ENCODE measurements around the gene SIGLEC9.
A peak's percentile ranks its signal among the peaks of the same experiment; 100 is the strongest.

SIGLEC9 gene

DNA sequence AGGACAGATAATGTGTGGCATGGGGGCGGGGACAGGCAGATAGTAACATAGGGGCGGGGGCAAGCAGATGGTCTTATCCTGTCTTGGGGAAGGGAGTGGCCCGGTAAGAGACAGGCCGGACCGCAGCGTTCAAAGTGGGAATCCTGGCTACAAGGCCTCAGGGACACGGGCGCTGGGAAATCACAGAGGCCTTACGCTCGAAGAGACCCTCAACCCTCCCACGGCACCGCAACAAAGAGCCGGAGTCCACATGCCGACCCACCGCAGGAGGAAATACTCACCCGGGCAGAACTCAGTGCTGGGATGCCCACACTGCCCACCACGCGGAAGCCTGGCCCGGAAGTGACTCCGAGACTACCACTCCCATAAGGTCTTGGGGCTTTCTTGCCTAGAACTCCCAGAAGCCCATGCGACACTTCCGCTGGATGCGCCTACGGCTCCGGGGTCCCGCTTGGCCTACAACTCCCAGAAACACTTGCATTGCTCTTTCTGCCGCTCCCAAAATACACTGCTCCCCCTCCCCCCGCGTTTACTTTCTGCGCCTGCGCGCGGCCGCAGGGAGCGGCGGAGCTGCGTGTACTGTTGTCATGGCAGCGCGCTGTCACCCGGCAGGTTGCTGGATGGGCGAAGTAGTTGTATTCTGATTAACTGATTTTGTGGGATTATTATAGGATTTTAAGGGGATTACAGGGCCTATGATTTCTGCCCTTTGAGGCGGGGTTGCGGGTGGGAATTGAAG is 16.5 kb upstream of the SIGLEC9 start, which contains the start of gene CTU1:
Gene CTU1, minus strand, starts transcription at position 344 of the 739 bp plus-strand sequence. CDS start 3,840 bp downstream, outside the sequence.
- H3K36me3 Mint-ChIP-seq: peaks cover 9% of the 10 kb centered on the region

DNA sequence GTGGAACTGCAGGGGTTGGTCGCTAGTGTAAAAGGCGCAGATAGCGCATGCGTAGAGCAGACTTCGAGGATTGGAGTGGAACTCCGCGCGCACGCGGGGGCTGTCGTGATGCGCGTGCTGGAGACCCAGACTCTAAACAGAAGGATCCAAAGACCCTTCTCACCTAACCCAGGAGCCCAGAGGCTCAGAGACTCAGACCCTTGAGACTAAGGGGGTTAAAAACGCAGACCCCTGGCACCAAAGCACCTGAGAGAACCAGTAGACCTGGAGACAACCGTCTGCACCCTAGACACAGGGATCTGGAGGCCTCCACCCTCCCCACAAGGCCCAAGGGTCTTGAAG is 15.9 kb upstream of the SIGLEC9 start:
- Mint-ChIP-seq H3K4me3 (peak overlapping the region; percentile 92), H3K27me3 (no peaks in the 10 kb centered on the region), H3K9me3 (no peaks in the 10 kb centered on the region), H3K4me1 (peaks cover 43% of the 10 kb centered on the region), H3K27ac (peak overlapping the region; percentile 97), H3K36me3 (peaks cover 9% of the 10 kb centered on the region)

More for the DNA sequence above, 16.5 kb upstream of the SIGLEC9 start, which contains the start of gene CTU1:
- peak within 1 kb of the TSS; percentile 92 for H3K4me3 Mint-ChIP-seq
- H3K27me3 Mint-ChIP-seq: no peaks in the 10 kb centered on the region
- H3K9me3 Mint-ChIP-seq: no peaks in the 10 kb centered on the region
- H3K4me1 Mint-ChIP-seq: peaks cover 49% of the 10 kb centered on the region
- peak within 1 kb of the TSS; percentile 97 for H3K27ac Mint-ChIP-seq

DNA sequence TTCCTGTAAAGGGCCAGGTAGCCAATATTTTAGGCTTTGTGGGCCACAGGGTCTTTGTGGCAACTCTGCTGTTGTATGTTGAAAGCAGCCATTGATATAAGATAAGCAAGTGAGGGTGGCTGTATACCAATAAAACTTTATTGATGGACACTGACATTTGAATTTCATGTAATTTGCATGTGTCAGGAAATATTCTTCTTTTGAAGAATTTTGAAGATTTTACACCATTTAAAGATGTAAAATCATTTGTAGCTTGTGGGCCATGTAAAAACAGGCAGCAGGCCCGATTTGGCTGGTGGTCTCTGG is 14.1 kb upstream of the SIGLEC9 start:
- Mint-ChIP-seq H3K36me3 (peaks cover 5% of the 10 kb centered on the region), H3K4me1 (peaks cover 31% of the 10 kb centered on the region), H3K9me3 (no peaks in the 10 kb centered on the region), H3K27me3 (no peaks in the 10 kb centered on the region), H3K27ac (no peak overlapping the region), H3K4me3 (no peak overlapping the region)

DNA sequence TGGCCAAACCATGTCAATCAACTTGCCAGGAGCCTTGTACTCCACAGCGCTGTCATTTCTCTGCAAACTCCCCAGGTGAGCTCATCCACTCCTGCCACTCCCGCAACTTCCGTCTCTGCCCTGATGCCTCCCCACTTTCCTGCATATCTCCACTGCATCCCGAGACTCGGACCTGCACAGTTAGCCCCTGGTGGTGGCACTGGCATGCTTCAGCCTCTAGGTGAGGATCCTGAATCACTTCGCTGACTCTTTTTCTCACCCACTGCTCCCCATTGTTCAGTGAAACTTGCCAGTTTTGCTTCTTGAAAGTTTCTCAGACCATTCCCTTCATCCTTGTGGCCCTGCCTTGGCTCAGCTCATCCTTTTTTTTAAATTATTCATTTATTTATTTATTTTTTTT is 13.1 kb upstream of the SIGLEC9 start:
- Mint-ChIP-seq H3K4me1 (peaks cover 31% of the 10 kb centered on the region), H3K9me3 (no peaks in the 10 kb centered on the region), H3K27me3 (no peaks in the 10 kb centered on the region), H3K27ac (no peak overlapping the region), H3K36me3 (peaks cover 5% of the 10 kb centered on the region), H3K4me3 (no peak overlapping the region)

DNA sequence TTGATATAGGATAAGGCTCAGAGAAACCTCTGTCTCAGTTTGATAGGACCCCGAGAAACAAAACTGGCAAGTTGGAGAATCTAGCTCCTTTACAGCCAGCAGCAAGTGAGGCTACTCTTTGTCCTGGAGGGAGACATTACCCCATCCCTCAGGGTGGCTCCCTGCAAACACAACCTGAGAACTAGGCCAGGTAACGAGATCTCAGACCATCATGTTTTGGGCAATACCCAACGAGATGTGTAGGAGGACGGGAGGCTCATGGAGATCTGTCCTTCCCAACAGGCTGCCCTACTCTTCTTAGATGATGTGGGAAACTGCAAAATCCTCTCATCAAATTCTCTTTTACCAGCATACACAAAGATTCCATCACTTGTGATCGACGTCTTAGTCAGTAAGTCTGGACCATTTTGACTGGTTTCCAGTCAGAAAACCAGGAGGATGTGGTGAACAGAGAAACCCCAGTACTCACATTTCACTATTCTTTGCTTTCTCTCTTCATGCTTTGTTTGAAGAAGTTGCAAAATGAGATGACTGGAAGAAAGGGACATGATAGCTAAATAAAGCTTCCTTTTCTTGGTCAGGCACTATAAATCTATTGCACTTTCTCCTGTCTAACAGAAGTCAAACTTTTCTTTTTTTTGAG is 10.5 kb upstream of the SIGLEC9 start:
- Mint-ChIP-seq H3K36me3 (no peaks in the 10 kb centered on the region), H3K27ac (peak overlapping the region; percentile 59), H3K4me1 (peaks cover 28% of the 10 kb centered on the region), H3K27me3 (no peaks in the 10 kb centered on the region), H3K9me3 (no peaks in the 10 kb centered on the region), H3K4me3 (peak overlapping the region; percentile 15)

DNA sequence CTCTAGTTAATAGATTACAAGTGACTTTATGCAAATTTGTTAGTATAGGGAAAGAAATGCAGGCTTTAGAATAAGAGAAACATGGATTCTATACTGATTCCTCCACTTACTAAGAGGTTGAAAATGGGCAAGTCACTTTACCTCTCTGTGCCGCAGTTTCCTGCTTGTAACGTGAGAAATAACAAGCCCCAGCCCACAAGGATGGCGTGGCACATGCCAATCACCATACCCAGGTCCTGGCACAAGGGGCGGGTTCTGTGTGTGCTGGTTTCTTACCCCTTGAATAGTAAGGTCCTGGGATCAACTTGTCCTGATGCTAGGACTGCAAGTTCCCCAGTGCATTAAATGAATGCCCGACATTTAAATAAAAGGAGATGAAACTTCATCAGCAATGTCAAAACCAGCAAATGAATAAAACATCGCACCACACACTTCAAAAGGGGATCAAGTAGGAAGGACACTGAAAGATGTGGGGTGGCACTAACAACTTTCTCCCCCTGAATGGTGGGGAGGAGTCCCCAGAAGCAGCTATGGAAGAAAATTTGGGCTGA is 7.9 kb upstream of the SIGLEC9 start:
- H3K4me1 Mint-ChIP-seq: peaks cover 40% of the 10 kb centered on the region

DNA sequence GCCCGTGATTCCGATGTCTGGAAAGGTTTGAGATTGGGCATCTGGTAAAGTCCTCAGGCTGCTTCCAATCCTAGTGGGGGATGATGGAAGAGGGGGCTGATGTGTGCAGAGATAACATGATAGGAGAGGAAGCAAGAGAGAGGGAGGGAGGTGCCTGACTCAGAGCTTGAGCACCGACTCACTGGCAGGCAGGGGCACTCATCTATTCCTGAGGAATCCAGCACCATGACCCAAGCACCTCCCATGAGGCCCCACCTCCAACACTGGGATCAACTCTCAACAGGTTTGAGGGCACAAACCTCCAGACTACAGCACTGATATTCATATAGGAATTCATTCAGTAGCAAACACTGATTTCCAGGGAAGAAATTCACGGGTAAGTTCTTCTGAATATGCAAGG is 5.6 kb upstream of the SIGLEC9 start:
- Mint-ChIP-seq H3K36me3 (no peaks in the 10 kb centered on the region), H3K27me3 (no peaks in the 10 kb centered on the region), H3K27ac (peak overlapping the region; percentile 26), H3K4me1 (peaks cover 63% of the 10 kb centered on the region), H3K4me3 (no peak overlapping the region), H3K9me3 (no peaks in the 10 kb centered on the region)

More for the DNA sequence above, 7.9 kb upstream of the SIGLEC9 start:
- Mint-ChIP-seq H3K36me3 (no peaks in the 10 kb centered on the region), H3K27me3 (no peaks in the 10 kb centered on the region), H3K27ac (peak overlapping the region; percentile 52), H3K4me3 (no peak overlapping the region), H3K9me3 (no peaks in the 10 kb centered on the region)

DNA sequence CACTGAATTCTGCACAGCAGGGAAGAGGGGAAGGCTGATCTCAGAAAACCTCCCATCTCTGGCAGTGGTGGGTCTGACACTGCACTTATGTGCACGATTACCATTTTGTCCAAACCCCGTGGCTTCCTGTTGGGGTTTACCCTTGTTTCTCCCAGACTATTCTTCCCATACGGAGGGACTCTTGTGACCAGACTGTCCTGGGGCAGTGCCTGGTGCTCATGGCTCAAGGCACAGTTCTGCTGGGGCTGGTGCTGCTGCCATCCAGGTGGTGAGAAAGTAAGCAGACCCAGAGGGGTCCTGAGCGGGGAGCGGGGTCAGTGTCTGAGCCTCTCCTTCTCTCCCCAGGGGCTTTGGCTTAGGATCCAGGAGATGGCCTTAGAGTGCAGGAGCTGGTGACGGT is 5.1 kb upstream of the SIGLEC9 start:
- H3K4me3 Mint-ChIP-seq: no peak overlapping the region
- no peaks in the 10 kb centered on the region for H3K9me3 Mint-ChIP-seq
- no peaks in the 10 kb centered on the region for H3K36me3 Mint-ChIP-seq
- peaks cover 68% of the 10 kb centered on the region for H3K4me1 Mint-ChIP-seq
- H3K27me3 Mint-ChIP-seq: no peaks in the 10 kb centered on the region
- no peak overlapping the region for H3K27ac Mint-ChIP-seq

DNA sequence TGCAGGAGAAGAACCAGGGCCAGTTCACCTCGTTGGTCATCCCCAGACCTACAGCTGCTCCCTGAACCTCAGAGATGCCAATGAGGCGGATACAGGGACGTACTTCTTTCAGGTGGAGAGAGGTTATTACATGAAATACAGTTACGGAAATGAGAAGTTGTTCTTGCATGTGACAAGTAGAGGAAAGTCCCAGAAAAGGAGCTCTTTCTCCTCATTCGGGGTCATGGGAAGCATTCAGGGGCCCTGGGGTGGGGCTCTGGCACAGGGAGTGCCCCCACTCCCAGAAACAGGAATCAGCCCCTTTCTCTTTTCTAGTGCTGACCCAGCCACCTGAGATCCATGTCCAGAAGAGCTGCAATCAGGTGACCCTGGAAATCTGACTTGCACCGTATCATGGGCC is 4.5 kb upstream of the SIGLEC9 start:
- H3K27me3 Mint-ChIP-seq: no peaks in the 10 kb centered on the region
- H3K4me1 Mint-ChIP-seq: peaks cover 73% of the 10 kb centered on the region
- no peaks in the 10 kb centered on the region for H3K36me3 Mint-ChIP-seq
- H3K4me3 Mint-ChIP-seq: no peak overlapping the region
- no peak overlapping the region for H3K27ac Mint-ChIP-seq
- no peaks in the 10 kb centered on the region for H3K9me3 Mint-ChIP-seq

DNA sequence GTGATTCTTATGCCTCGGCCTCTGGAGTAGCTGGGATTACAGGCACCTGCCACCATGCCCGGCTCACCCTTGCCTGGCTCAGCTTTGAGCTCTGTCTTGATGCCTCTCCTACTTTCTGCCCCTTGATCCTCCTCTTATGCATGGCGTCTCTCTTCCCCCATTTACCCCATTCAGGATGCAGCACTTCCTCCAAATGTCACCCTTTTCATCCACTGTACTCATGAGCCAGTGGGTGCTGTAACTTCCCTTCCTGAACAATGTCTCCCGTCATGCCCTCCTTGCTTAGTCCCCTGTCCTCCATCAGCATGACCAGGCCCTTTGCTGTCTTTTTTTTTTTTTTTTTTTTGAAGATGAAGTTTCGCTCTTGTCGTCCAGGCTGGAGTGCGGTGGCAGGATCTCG is 3.4 kb upstream of the SIGLEC9 start:
- no peaks in the 10 kb centered on the region for H3K9me3 Mint-ChIP-seq
- no peak overlapping the region for H3K4me3 Mint-ChIP-seq
- no peaks in the 10 kb centered on the region for H3K36me3 Mint-ChIP-seq
- H3K27me3 Mint-ChIP-seq: no peaks in the 10 kb centered on the region
- H3K27ac Mint-ChIP-seq: no peak overlapping the region
- peaks cover 79% of the 10 kb centered on the region for H3K4me1 Mint-ChIP-seq

DNA sequence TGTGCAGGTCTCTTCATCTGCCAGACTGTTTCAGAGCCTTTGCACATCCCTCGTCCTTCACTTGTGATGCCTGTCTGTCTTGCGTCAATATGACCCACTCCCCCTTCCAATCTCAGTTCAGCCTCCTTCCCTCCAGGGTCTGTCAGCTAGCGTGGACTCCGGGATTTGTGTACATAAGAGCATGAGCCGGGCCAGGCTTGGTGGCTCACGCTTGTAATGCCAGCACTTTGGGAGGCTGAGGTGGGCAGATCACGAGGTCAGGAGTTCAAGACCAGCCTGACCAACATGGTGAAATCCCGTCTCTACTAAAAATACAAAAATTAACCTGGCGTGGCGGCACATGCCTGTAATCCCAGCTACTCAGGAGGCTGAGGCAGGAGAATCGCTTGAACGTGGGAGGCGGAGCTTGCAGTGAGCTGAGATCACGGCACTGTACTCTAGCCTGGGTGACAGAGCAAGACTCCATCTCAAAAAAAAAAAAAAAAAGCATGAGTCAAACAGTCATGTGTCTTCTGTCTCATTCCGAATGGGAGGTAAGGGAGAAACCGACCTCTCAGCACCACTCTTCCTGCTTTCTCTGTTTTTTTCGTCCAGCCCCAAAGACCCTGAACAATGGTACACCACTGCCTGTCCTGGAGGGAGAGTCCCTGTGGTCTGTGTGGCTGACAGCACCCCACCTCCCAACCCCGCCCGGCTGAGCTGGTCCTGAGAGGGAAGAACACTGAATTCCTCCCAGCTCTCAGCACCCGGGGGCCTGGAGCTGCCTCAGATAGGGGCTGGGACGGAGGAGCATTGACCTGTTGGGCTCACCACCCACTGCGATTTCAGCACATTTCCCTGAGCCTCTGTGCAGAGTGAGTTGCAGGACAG is 2.4 kb upstream of the SIGLEC9 start:
- no peaks in the 10 kb centered on the region for H3K36me3 Mint-ChIP-seq
- H3K9me3 Mint-ChIP-seq: no peaks in the 10 kb centered on the region
- peak overlapping the region; percentile 34 for H3K4me3 Mint-ChIP-seq
- peaks cover 80% of the 10 kb centered on the region for H3K4me1 Mint-ChIP-seq
- peak overlapping the region; percentile 65 for H3K27ac Mint-ChIP-seq
- H3K27me3 Mint-ChIP-seq: no peaks in the 10 kb centered on the region

DNA sequence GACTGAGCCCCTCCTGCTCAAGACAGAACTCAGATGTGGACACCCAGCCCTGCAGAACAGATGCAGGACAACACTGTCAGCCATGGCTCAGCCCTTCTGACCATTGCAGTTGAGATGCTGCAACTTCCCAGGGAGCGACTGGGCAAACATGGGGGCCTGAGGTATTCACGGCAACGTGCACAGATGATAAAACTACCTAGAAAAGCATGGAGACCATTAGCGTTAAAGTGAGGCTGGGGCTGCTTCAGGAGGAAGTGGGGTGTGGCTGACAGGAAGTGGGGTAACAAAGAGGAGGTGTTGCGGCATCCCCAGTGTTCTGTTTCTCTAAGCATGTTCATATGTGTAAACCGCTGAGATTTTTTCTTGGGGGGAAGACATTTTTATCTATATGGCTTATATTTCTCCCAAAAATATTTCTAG is 1.3 kb upstream of the SIGLEC9 start:
- H3K27ac Mint-ChIP-seq: peak overlapping the region; percentile 94
- H3K36me3 Mint-ChIP-seq: no peaks in the 10 kb centered on the region
- peaks cover 87% of the 10 kb centered on the region for H3K4me1 Mint-ChIP-seq
- peak overlapping the region; percentile 81 for H3K4me3 Mint-ChIP-seq
- H3K9me3 Mint-ChIP-seq: no peaks in the 10 kb centered on the region
- H3K27me3 Mint-ChIP-seq: no peaks in the 10 kb centered on the region

DNA sequence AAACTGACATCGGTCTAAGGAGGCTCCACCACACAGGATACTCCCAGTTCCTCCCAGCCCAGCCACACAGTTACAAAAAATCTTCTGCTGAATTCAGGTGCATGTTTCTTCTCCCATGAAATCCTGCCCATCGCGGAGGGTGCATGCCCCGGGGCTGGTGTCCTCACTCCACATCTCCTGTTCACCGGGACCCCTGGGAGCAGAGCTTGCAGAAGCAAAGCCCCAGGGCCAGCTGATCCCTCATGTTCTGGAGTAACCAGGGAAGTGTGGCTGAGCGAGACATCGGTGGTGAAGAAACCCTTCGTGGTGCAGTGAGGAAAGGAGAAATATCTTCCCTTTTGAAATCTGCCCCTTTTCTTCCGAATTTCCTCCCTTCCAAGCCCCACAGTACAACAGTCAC is 904 bp upstream of the SIGLEC9 start:
- Mint-ChIP-seq H3K4me3 (peak overlapping the region; percentile 81), H3K4me1 (peaks cover 90% of the 10 kb centered on the region), H3K27ac (peak overlapping the region; percentile 94), H3K36me3 (no peaks in the 10 kb centered on the region), H3K27me3 (no peaks in the 10 kb centered on the region), H3K9me3 (no peaks in the 10 kb centered on the region)

DNA sequence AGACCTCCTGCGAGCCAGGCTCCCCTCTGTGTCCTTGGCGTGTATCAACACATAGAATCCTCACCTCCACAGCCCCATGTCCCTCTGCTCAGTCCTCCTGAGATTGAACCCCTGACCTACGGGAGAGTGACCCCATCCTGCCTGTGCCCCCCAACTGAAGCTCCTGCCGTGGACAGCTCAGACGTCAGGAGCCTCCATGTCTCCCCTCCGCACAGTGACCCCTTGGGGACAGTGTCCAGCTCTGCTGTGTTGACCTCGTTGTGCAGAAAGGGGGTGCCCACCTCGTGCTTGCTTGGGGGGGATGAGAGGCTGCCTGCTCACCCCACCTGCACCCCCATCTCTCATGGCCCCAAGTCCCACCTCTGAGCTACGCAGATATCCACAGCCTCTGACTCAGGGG is 490 bp upstream of the SIGLEC9 start:
- peaks cover 90% of the 10 kb centered on the region for H3K4me1 Mint-ChIP-seq
- H3K27ac Mint-ChIP-seq: peak overlapping the region; percentile 94
- H3K4me3 Mint-ChIP-seq: peak overlapping the region; percentile 81

DNA sequence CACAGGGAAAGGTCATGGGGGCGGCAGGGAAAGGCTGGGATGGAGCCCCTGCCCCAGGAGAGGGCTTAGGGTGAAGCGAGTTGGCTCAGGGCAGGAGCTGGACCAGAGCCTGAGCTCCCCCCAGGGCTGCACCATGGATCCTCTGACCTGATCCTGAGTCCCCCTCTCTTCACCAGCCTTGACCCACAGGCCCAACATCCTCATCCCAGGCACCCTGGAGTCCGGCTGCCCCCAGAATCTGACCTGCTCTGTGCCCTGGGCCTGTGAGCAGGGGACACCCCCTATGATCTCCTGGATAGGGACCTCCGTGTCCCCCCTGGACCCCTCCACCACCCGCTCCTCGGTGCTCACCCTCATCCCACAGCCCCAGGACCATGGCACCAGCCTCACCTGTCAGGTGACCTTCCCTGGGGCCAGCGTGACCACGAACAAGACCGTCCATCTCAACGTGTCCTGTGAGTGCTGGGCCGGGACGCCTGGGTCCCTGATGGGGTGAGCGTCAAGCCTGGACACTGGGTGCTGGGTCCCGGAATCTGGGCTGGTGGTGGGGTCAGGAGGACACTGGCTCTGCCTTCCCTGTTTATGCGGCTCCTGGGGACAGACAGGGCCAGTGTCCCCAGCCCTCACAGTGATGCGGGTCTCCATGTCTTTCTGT is 842 bp downstream of the SIGLEC9 start:
- peaks cover 93% of the 10 kb centered on the region for H3K4me1 Mint-ChIP-seq
- H3K36me3 Mint-ChIP-seq: no peaks in the 10 kb centered on the region
- H3K4me3 Mint-ChIP-seq: peak overlapping the region; percentile 19
- H3K9me3 Mint-ChIP-seq: no peaks in the 10 kb centered on the region
- peak overlapping the region; percentile 82 for H3K27ac Mint-ChIP-seq
- no peaks in the 10 kb centered on the region for H3K27me3 Mint-ChIP-seq

More for the DNA sequence above, 490 bp upstream of the SIGLEC9 start:
- no peaks in the 10 kb centered on the region for H3K27me3 Mint-ChIP-seq
- no peaks in the 10 kb centered on the region for H3K9me3 Mint-ChIP-seq
- no peaks in the 10 kb centered on the region for H3K36me3 Mint-ChIP-seq
